B cell (primary cell): ENCODE results near the gene FZD2. TPM values are rescaled to one million over a fixed set of nuclear protein-coding genes. Genes with fewer than 3 reads are reported as not detected.

Experiments used
- ATAC-seq: fragments of 200-7000 bp; cut with Tn5 transposase; one replicate; pipeline ENCODE4 v1.10.0; 2021; ENCODE audit warnings: low read depth, mild to moderate bottlenecking, moderate number of reproducible peaks, moderate library complexity
- CTCF ChIA-PET: fragments of 350-600 bp; sonication (Branson Sonifier 250); formaldehyde crosslinking; loops from one replicate; lab custom pipeline; 2021; ENCODE audit warnings: antibody characterized with exemption, inconsistent platforms; lab: Charles Lee
- POLR2A ChIA-PET: fragments of 350-600 bp; sonication (Branson Sonifier 250); formaldehyde crosslinking; loops from one replicate; lab custom pipeline; 2021; ENCODE audit warnings: antibody characterized with exemption; lab: Charles Lee
- DNase-seq: peaks from one replicate; pipeline ENCODE4 v3.0.0; 2013
- H2AFZ ChIP-seq: 2 replicates; pipeline ENCODE4 v1.6.1; 2012; ENCODE audit warnings: mild to moderate bottlenecking, low read depth, low read length; ENCODE audit not compliant: insufficient read depth, poor library complexity, severe bottlenecking
- H3K27ac ChIP-seq, 2 donors: 1 replicate in 1 of 2; 2 replicates in 1 of 2; pipeline ENCODE4 v1.5.1; 2012 to 2013; ENCODE audit warnings: low read length in 2 of 2, mild to moderate bottlenecking in 2 of 2, moderate library complexity in 1 of 2
- H3K27me3 ChIP-seq, 4 experiments: fragments of 200-600 bp in 1 of 4; sonication (generic) in 1 of 4; replicated peaks in 1 of 4; 1 replicate in 2 of 4; 2 replicates in 2 of 4; pipeline versions ENCODE4 v1.6.1 to v1.7.0; 2013 to 2016; ENCODE audit warnings: low read length in 3 of 4, mild to moderate bottlenecking in 2 of 4, mixed read lengths in 1 of 4, moderate library complexity in 1 of 4; ENCODE audit not compliant: insufficient read depth in 4 of 4, control insufficient read depth in 3 of 4; ENCODE audit errors: control extremely low read depth in 1 of 4
- H3K36me3 ChIP-seq, 2 experiments: replicated peaks in 1 of 2; 1 replicate in 1 of 2; 2 replicates in 1 of 2; pipeline versions ENCODE4 v1.6.1 to v1.7.1; 2013; ENCODE audit warnings: low read length in 1 of 2; ENCODE audit not compliant: insufficient read depth in 2 of 2, control insufficient read depth in 1 of 2; ENCODE audit errors: control extremely low read depth in 1 of 2, extremely low read depth in 1 of 2
- H3K4me1 ChIP-seq, 2 donors: fragments of 200-600 bp in 1 of 2; sonication (generic) in 1 of 2; 1 replicate in 1 of 2; 2 replicates in 1 of 2; pipeline versions ENCODE4 v1.5.1 to v1.6.1; 2013 to 2017; ENCODE audit warnings: low read length in 2 of 2; ENCODE audit not compliant: control insufficient read depth in 2 of 2, insufficient read depth in 2 of 2
- H3K4me2 ChIP-seq: replicated peaks from 2 replicates; pipeline ENCODE3; 2012; ENCODE audit warnings: mild to moderate bottlenecking, low read depth, low read length; ENCODE audit not compliant: poor library complexity, severe bottlenecking
- H3K4me3 ChIP-seq, 5 experiments: fragments of 200-600 bp in 1 of 5; sonication (generic) in 1 of 5; 1 replicate in 3 of 5; 2 replicates in 2 of 5; pipeline versions ENCODE4 v1.5.1 to v1.7.0; 2011 to 2016; ENCODE audit warnings: low read length in 4 of 5, mild to moderate bottlenecking in 4 of 5, low read depth in 2 of 5, control low read depth in 1 of 5, moderate library complexity in 1 of 5; ENCODE audit not compliant: insufficient read depth in 1 of 5; ENCODE audit errors: control extremely low read depth in 1 of 5, extremely low read depth in 1 of 5
- H3K79me2 ChIP-seq: fragments of 200-600 bp; sonication (generic); one replicate; pipeline ENCODE4 v1.6.0; 2016; ENCODE audit warnings: low read length; ENCODE audit not compliant: control insufficient read depth, insufficient read depth
- H3K9ac ChIP-seq: fragments of 200-600 bp; sonication (generic); 2 replicates; pipeline ENCODE4 v1.6.1; 2017; ENCODE audit warnings: mild to moderate bottlenecking, low read length, moderate library complexity
- H3K9me3 ChIP-seq, 3 donors: one replicate each; pipeline versions ENCODE4 v1.6.1 to v1.7.1; 2013; ENCODE audit warnings: low read length in 2 of 3; ENCODE audit not compliant: control insufficient read depth in 2 of 3, insufficient read depth in 1 of 3; ENCODE audit errors: control extremely low read depth in 1 of 3
- H4K20me1 ChIP-seq: 2 replicates; pipeline ENCODE4 v1.6.0; 2012; ENCODE audit warnings: mild to moderate bottlenecking, low read length; ENCODE audit not compliant: insufficient read depth, control insufficient read depth, poor library complexity, severe bottlenecking
- H3K27ac Mint-ChIP-seq: one replicate; pipeline ENCODE4 v1.8.0; 2021; ENCODE audit warnings: mixed read lengths
- H3K27me3 Mint-ChIP-seq: one replicate; pipeline ENCODE4 v1.8.0; 2021; ENCODE audit warnings: mixed read lengths
- H3K4me1 Mint-ChIP-seq: one replicate; pipeline ENCODE4 v1.8.0; 2021; ENCODE audit warnings: mixed read lengths
- H3K4me3 Mint-ChIP-seq: one replicate; pipeline ENCODE4 v1.8.0; 2021; ENCODE audit warnings: mixed read lengths
- H3K9me3 Mint-ChIP-seq: one replicate; pipeline ENCODE4 v1.8.0; 2022; ENCODE audit warnings: mixed read lengths; ENCODE audit not compliant: insufficient read depth
- EZH2 ChIP-seq: IDR thresholded peaks from 2 replicates; pipeline ENCODE4 v1.6.1; 2012; ENCODE audit warnings: borderline replicate concordance, low read depth, mild to moderate bottlenecking, moderate library complexity, low read length; ENCODE audit not compliant: insufficient read depth, poor library complexity, severe bottlenecking
- WGBS: methylation state at CpG from one replicate; pipeline ENCODE4 v1.1.5; 2013; ENCODE audit warnings: missing lambda C conversion rate; ENCODE audit not compliant: insufficient coverage; 5-methylcytosine and 5-hydroxymethylcytosine counted together
- intact Hi-C: fragments of 100-400 bp; cut with micrococcal nuclease; formaldehyde crosslinking; loops from one replicate; pipeline ENCODE4 v1.10.0; 2022
- polyA plus RNA-seq: library from polyadenylated mRNA; depleted of rRNA; stranded (reverse); fragments of >200 nt; gene quantifications from 2 replicates; pipeline ENCODE4 v1.2.3, GENCODE V29; 2012
- total RNA-seq, 2 donors: library from RNA; stranded (reverse); fragments of 120-200 nt in 1 of 2; gene quantifications; 1 replicate in 1 of 2; 2 replicates in 1 of 2; pipeline versions ENCODE4 v1.2.3 to v1.2.4, GENCODE V29; 2013 to 2022
- TF ChIP-seq, protein P1 (sequence below): fragments of 200-600 bp; IDR thresholded peaks from one replicate; pipeline ENCODE4 v1.8.0; 2022; ENCODE audit warnings: antibody characterized with exemption, mild to moderate bottlenecking

FZD2 gene
- total and polyA plus RNA-seq, 2 donors (not counting 1 experiment from before 2014, with no cell fraction given): 1.6 to 2.5 TPM

DNA sequence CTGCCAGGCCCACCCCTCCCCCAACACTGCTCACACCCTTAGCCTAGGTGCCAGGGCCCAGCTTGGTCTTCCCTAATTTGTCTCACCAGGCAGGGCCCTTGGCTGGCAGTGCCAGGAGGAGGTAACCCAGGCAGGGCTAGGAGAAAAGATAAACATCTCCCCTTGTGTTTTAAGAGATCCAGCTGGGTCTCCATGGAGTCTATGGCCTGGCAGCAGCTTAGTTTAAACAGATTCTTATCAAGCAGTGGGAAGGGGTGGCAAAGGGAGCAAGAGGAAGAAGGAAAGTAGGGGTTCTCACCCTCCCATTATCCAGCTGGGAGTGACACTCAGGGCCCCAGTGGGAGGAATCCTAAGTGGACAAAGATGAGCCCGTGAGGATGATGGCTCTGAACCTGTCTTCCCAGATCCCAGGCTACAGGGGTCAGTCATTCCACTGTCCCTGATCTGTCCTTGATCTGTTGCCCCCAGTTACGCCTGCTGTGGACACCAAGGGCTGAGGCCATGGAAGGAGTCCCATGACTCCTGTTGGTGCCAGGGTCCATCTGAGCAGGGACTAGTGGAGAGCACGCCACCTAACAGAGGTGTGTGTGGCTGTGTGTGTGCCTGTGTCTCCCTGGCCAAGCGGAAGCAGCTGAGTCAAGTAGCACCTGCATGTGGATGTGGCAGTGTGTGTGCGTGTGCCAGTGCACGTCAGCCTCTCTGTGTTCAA, 51.6 kb downstream of the FZD2 start:
- H3K27ac Mint-ChIP-seq: no peak overlapping the region
- H3K4me3 Mint-ChIP-seq: no peak overlapping the region
- H3K4me3 ChIP-seq: no peak overlapping the region
- intact Hi-C loops: no loop called here
- ATAC-seq (no peak), DNase-seq (no peak)
- peaks cover 30% of the 10 kb centered on the region for H3K27me3 Mint-ChIP-seq
- no peaks in the 10 kb centered on the region for H4K20me1 ChIP-seq
- H3K27ac ChIP-seq: no peak overlapping the region
- TF ChIP-seq EZH2: no peak
- TF ChIP-seq, protein P1, sequence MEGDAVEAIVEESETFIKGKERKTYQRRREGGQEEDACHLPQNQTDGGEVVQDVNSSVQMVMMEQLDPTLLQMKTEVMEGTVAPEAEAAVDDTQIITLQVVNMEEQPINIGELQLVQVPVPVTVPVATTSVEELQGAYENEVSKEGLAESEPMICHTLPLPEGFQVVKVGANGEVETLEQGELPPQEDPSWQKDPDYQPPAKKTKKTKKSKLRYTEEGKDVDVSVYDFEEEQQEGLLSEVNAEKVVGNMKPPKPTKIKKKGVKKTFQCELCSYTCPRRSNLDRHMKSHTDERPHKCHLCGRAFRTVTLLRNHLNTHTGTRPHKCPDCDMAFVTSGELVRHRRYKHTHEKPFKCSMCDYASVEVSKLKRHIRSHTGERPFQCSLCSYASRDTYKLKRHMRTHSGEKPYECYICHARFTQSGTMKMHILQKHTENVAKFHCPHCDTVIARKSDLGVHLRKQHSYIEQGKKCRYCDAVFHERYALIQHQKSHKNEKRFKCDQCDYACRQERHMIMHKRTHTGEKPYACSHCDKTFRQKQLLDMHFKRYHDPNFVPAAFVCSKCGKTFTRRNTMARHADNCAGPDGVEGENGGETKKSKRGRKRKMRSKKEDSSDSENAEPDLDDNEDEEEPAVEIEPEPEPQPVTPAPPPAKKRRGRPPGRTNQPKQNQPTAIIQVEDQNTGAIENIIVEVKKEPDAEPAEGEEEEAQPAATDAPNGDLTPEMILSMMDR: no peak
- peaks cover under 1% of the 10 kb centered on the region in 2 donors for H3K4me1 ChIP-seq
- ChIA-PET CTCF (no interaction called here), POLR2A (no interaction called here)
- no peak overlapping the region for H2AFZ ChIP-seq
- WGBS: 88% methylated on average over 6 of the region's 6 CpGs
- H3K36me3 ChIP-seq: no peaks in the 10 kb centered on the region
- H3K9me3 ChIP-seq: no peaks in the 10 kb centered on the region
- peaks cover 0 to 9% (median 0%) of the 10 kb centered on the region in 4 experiments for H3K27me3 ChIP-seq
- peaks cover 2% of the 10 kb centered on the region for H3K4me1 Mint-ChIP-seq
- H3K79me2 ChIP-seq: no peaks in the 10 kb centered on the region
- H3K9me3 Mint-ChIP-seq: no peaks in the 10 kb centered on the region
- H3K4me2 ChIP-seq: no peak overlapping the region
- no peak overlapping the region for H3K9ac ChIP-seq

DNA sequence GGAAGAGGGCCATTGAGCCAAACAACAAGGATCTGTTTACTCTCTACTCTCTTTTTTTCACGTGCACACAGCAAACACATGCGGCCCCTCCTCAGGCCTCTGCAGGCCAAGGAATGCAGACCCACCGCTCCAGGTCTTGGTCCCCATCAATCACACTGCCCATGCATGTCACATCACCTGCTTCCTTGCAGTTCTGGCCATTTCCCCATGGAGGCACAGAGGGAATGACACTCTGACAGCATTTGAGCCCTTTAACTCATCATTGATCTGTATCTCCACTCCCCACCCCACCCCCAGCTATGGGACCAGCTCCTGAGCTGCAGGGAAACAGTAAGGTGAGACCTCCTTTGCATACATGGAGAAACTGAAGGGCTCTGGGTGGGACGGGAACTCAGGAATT, 53.0 kb downstream of the FZD2 start:
- Histone ChIP-seq H3K4me1 (peaks cover 11 to 12% of the 10 kb centered on the region in 2 donors), H3K27ac (no peak overlapping the region), H2AFZ (no peak overlapping the region), H3K79me2 (no peaks in the 10 kb centered on the region), H3K4me2 (no peak overlapping the region), H3K4me3 (no peak overlapping the region), H3K9ac (no peak overlapping the region), H3K36me3 (no peaks in the 10 kb centered on the region), H3K27me3 (peaks cover 0 to 9% (median 3%) of the 10 kb centered on the region in 4 experiments), H4K20me1 (no peaks in the 10 kb centered on the region), H3K9me3 (no peaks in the 10 kb centered on the region)
- peaks cover 14% of the 10 kb centered on the region for H3K4me1 Mint-ChIP-seq
- 80% methylated on average over 3 of the region's 4 CpGs for WGBS
- intact Hi-C loops: no loop called here
- no peak overlapping the region for H3K4me3 Mint-ChIP-seq
- H3K9me3 Mint-ChIP-seq: no peaks in the 10 kb centered on the region
- ChIA-PET CTCF (interaction anchor here (1.6 kb wide), 1 partner anchor 78 kb away, joined by 4 read pairs; no protein-coding TSS in a partner anchor), POLR2A (no interaction called here)
- H3K27me3 Mint-ChIP-seq: peaks cover 35% of the 10 kb centered on the region
- DNase-seq (no peak), ATAC-seq (no peak)
- no peak for TF ChIP-seq EZH2
- TF ChIP-seq, protein P1: no peak
- H3K27ac Mint-ChIP-seq: no peak overlapping the region
